ENCODE results near the gene ANKRD55.
"Not testable (repeated sequence)": the region's sequence is repeated elsewhere in the genome, so short reads cannot be mapped to it uniquely, and the experiment has no call there.

ANKRD55 gene

DNA sequence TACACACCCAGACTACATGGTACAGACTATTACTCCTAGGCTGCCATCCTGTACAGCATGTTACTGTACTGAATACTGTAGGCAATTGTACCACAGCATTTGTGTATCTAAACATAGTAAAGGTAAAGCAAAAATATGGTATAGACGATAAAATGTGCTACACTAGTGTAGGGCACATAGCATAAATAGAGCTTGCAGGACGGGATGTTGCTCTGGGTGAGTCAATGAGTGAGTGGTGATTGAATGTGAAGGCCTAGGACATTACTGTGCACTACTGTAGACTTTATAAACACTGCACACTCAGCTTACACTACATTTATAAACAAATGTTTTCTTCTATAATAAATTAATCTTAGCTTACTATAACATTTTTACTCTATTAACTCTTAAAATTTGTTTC lies 25.6 kb downstream of the ANKRD55 start:
- no peak for DNase-seq (ENCODE audit: low read depth)

DNA sequence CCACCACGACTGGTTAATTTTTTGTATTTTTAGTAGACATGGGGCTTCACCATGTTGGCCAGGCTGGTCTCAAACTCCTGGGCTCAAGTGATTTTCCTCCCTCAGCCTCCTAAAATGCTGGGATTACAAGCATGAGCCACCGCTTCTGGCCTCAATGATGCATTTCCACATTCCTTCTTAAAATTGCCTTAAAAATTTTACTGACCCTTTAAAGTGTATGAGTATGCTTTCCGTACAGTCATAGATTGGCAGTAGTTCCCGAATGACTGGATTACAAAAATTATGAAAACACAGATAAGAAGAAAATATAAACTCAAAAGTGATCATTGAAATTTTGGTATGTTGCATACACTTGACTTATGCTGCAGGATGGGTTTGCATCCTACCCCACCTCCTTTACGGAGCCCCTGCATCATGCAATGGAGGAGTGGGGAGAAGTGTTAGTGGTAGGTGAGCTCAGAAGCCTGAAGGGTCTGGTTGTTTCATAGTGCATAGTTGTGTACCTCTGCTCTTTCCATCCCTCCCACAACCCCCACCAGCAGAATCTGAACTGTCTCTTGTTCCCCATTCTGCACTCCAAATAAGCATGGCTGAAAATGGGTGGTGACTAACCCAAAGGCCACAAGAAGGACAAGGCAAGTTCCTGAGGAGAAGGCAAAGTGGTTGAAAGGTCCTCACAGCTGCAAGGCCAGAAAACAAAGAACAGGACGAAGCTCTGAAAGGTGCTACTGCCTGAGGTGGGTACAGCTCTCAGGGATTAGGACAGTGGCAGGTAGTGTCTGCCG lies 26.8 kb downstream of the ANKRD55 start:
- DNase-seq (ENCODE audit: low read depth) = no peak

DNA sequence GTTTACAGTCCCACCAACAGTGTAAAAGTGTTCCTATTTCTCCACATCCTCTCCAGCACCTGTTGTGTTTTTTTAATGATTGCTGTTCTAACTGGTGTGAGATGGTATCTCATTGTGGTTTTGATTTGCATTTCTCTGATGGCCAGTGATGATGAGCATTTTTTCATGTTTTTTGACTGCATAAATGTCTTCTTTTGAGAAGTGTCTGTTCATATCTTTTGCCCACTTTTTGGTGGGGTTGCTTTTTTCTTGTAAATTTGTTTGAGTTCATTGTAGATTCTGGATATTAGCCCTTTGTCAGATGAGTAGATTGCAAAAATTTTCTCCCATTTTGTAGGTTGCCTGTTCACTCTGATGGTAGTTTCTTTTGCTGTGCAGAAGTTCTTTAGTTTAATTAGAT lies 29.2 kb downstream of the ANKRD55 start:
- DNase-seq (ENCODE audit: low read depth) = not testable (repeated sequence)

DNA sequence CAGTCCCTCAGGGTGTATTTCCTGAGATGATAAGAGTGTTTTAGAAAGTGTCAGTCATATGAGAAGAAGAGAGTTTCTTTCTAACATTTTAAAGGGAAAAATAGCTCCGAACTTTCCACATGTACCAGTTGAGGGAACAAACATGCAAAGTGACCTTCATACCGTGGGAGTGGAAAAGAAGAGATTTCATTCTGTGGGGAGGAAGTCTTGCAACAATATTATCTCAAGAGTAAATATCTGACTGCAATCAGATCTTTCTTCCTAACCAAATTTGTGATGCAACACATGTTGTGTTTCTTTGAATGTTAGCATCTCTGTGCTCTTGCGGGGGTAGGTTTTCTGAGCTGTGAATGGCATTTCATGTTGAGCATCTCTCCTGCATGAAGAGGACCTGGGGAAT lies 30.6 kb downstream of the ANKRD55 start:
- no peak for DNase-seq (ENCODE audit: low read depth)

DNA sequence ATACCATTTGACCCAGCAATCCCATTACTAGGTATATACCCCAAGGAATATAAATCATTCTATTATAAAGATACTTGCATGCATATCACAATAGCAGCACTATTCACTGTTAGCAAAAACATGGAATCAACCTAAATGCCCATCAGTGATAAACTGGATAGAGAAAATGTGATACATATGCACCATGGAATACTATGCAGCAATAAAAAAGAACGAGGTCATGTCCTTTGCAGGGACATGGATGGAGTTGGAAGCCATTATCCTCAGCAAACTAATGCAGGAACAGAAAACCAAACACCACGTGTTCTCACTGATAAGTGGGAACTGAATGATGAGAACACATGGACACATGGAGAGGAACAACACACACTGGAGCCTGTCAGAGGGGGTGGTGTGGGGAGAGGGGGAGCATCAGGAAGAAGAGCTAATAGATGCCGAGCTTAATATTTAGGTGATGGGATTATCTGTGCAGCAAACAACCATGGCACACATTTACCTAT lies 31.3 kb downstream of the ANKRD55 start:
- DNase-seq (ENCODE audit: low read depth) = not testable (repeated sequence)

DNA sequence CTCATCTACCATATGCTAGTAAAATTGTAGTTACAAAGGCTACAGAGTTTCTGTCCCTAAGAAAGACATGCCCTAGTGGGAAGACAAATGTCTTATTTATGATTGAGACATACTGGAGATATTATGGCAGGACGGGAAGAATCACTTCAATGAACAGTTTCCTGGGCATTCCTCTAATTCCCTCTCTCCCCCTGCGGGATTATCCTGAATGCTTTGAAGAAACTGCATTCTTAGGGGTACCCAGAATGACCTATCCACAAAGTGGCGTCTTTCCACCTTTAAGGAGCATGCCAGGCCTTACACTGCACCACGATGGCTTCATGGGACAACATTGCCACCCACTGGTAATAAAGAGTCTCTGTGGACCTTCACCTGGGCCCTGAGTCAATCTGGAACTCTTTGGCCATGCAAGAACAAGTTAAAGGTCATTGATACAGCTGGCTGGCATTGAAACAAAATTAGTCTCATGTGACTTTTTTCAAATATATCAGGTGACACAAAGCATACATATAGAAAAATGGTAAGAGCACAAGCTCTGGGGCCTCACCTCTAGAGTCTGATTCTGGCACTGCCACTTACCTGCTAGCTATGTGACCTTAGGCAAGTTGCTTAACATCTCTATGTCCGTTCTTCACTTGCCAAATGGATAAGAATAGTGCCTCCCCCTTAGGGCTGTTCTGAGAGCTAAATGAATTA lies 32.0 kb downstream of the ANKRD55 start:
- DNase-seq (ENCODE audit: low read depth) = peak; percentile 25

DNA sequence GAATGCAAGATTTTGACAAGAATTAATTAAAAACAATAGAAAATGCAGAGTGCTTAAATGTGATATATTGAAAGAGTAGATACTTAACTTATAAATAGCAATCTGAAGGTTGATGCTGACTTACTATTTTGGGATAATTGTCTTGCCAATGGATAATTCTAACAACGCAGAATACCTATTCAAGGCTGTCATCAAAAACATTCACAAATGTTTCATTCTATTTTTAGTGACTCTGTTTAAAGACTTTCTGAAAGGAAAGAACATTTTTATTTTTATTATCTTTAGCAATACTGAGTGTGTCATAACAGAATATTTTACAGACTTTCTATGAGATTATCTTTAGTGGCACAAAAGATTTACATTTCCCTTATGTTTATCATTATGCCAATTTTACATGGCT lies 38.1 kb downstream of the ANKRD55 start:
- DNase-seq (ENCODE audit: low read depth) = no peak

DNA sequence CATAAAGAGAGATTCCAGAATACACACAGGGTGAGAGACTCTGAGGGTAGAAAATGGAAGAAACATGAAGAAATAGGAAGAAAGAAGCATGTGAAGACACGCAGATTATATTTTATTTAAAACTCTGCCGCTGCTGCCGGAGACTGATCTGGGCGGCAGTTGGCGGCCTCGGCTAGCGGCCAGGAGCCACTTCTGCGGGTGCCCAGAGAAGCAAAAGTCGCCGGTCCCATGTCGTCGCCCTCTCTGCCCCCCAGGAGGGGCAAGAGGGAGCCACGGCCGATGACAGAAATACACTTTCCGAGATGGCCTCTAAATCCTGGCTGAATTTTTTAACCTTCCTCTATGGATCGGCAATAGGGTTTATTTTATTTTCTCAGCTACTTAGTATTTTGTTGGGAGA lies 40.9 kb downstream of the ANKRD55 start:
- no peak for DNase-seq (ENCODE audit: low read depth)

DNA sequence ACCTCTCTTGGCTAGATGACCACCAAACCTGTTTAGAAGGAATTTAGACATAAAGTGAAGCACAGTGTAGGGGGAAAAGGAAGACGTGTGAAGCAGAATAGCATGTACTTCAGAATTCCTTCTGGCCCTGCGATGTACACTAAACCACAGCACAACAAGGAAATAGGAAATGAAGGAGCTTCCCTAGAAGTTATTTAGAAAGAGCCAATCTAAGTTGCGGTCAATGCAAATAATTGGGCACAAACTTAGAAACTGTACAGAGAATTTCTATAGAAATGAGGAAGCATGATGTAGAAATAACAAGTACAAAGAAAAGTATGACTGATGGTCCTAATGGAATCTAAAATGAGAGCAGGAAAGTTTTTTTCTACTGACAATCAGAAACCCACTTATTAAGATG lies 41.5 kb downstream of the ANKRD55 start:
- DNase-seq (ENCODE audit: low read depth) = no peak

DNA sequence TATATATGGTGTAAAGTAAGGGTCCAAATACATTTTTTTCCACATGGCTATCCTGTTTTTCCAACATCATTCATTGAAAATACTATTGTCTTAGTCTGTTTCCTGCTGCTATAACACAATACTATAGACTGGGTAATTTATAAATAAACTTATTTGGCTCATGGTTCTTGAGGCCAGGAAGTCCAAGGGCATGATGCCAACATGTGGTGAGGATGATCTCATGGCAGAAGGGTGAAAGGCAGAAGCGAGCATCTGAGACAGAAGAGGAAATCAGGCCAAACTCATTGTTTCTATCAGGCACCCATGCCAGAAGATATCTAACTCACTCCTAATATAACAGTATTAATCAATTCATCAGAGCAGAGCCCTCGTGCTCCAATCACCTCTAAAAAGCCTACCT lies 42.6 kb downstream of the ANKRD55 start:
- no peak for DNase-seq (ENCODE audit: low read depth)

DNA sequence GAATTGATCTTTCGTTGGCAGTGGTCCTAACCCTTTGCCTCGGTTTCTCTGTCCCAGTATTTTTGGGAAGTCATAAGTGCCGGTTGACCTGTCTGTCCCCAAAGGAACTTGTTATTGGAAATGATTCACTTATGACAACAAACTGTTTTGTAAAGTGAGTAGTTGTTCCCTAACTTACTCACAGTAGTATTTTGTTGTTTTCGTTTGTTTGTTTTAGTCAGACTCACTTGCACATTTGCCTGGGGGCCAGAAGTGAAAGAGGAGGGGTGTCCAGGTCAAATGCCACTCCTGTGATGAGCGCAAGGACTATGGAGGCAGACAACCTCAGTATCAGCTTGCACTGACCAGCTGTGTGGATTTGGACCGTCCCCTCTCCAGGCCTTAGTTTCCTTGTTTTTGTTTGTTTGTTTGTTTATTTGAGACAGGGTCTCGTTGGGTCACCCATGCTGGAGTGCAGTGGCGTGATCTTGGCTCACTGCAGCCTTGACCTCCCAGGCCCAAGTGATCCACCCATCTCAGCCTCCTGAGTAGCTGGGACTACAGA lies 47.3 kb downstream of the ANKRD55 start:
- no peak for DNase-seq (ENCODE audit: low read depth)

DNA sequence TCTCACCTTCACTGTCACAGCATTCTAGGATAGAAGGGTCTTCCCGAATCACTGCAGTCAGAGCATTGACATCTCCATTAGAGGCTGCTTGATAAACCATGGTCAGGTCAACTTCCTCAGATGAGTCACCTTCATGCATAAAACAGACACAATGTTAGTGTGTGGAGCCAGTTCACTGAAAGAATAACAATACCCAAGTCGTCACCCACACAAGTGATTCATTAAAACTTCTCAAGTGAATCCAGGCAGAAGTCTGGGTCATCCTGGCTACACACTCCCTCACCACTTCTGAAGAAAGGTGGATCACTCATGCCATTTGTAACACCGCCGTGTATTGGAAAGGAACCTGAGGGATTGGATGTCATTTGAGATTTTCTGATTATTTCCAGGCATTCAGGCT lies 49.6 kb downstream of the ANKRD55 start:
- DNase-seq (ENCODE audit: low read depth) = no peak

DNA sequence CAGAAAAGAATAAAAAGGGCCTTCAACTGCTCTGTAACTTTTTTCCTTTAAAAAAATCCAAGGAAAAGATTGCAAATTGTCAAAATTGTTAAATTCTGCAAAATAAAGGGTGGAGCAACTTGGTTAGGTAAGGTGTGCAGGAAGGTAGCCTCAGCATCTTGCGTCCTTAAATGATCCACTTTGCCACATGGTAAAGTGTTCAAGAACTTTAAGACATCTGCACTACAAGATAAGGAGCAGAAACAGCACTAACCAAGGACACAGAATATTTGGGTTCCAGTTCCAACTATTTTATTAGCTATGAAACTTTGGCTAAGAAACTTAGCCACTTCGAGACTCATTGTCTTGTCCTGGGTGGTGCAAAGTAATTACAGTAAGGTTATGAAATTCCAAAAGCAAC lies 53.7 kb downstream of the ANKRD55 start:
- DNase-seq (ENCODE audit: low read depth) = no peak

DNA sequence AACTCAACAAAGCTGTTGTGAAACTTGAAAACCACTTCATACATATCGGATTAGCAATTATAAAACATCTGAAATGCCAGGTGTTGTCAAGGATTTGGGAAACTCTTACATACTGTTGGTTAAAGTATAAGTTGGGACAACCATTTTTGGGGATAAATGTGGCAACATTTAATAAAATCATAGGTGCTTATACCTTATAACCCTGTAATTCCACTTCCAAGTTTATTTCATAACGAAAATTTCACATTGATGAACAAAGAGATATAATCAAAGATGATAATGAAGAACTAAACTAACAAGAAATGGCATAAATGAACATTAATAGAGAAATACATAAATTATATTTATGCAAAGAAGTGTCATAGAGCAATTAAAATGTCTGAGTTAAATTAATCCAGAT lies 54.3 kb downstream of the ANKRD55 start:
- DNase-seq (ENCODE audit: low read depth) = no peak

DNA sequence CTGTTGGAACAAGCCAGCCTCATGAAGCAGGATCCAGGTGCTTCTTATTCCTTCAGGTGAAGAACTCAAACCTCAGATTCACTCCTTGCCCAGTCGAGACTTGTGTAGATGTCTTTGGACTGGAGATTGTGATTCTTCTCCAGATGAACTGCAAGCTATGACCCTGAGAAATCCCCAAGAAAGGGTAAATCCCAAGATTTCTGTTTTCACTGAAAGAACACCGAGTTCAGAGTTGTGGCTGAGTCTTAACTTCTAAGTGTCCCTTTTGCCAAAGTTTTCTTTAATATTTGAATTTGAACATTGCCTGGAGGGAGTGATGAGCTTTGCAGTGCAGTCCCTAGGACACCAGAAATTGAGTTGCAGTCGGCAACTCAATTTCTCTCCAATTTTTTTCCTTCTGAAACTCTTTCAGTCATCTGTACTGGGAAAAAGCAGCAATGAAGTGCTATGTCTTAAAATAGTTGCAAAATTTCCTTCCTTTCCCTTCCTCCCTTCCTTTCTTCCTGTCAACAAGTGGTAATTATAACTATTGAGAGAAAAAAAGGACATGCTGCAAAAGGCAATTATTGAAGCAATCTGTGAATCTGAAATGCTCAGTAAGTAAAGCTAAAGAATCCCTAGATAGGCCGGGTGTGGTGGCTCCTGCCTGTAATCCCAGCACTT lies 56.1 kb downstream of the ANKRD55 start:
- no peak for DNase-seq (ENCODE audit: low read depth)

DNA sequence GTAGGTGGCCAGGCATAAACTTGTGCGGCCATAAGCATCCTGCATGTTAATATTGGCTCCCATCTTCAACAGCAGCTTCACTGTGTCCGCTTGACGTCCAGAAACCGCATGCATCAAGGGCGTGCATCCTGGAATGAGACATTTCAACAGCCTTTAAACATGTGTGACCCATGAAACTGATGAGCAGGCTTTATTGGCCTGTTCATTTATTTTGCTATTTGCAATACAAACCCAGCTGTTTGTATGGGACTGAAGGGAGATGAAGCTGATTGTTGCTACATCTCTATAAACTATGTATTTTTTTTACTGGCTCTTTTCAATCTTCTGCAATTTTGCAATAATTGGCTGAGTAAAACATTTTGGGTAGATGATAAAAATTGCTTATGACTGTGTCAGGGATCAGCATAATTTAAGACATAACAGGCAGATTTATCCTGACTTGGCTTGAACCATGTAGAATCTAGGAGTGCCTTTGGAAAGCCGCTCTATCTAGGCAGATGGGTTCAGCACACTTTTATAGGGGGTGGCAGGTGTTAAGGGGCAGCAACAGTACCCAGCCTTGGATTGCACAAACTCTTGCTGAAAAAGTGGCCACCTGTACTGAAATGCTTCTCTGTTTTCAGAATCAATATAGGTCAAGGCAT lies 56.9 kb downstream of the ANKRD55 start:
- DNase-seq (ENCODE audit: low read depth) = no peak

DNA sequence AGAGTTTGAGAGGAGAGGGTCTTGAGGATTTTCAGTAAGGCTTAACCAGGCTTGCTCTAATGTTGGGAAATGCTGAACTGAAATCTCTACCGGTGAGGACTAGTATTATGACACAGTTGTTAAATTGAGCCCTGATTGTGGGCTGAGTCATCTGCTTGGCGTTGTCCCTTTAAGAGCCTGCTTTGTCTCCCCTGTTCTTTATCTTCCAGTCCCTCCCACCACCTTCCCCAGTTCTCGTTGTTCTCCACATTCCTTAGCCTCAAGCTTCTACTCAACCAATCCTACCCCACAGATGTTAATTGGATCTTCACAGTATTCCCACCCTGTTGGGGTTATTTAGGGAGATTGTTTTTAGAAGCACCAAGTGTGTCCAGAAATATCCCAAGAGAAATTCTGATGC lies 57.6 kb downstream of the ANKRD55 start:
- DNase-seq (ENCODE audit: low read depth) = no peak

DNA sequence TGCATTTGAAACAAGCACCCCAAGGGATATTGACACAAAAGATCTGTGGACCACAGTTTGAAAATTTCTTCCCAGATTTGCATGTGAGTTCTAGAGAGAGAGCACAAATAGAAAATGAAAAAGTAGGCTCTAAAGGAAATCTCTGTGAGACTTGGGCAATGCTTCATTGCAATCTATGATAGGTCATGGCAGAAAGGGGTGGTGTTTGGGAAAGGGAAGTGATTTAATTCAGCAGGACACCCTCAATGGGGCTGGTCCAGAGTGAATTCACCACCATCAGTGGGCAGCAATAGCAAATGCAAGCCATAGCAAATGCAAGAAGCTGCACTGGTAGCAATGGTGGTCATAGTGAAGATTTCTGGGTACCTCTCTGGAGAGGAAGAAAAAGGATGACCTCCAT lies 58.1 kb downstream of the ANKRD55 start:
- no peak for DNase-seq (ENCODE audit: low read depth)

DNA sequence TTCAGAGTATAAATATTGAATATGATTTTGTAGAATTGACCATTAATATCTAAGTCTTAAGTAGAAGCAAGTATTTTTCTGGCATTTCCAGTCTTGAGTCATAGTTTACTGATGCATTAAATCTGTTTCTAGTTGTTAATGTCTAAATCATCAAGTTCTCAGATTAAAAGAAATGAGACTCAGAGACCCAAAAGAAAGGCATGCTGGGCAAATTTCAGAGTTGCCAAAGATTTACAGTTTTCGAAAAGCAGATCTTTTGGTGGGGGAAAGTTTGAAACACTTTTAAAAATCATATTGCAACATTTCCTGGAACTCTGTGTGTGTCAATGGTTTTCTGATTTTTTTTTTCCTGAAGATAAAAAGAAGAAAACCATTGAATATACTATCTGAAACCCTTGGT lies 60.9 kb downstream of the ANKRD55 start:
- DNase-seq (ENCODE audit: low read depth) = no peak

DNA sequence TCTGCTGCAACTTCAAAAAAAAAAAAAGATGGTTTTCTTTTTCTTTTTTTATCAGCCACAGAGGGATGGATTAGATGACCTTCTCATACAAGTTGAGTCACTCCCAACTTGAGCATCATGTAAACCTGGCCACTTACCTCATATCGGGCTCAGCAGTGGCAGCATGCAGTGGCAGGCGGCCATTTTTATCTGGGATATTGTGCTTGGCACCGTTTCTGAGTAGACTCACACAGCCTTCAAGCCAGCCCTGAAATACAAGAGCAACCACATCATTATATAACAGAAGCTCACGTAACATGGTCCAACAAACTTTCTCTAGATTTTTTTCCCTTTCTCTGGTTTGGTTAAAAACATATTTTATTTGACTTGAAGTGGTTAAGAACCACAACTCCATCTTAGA lies 62.6 kb downstream of the ANKRD55 start:
- no peak for DNase-seq (ENCODE audit: low read depth)

DNA sequence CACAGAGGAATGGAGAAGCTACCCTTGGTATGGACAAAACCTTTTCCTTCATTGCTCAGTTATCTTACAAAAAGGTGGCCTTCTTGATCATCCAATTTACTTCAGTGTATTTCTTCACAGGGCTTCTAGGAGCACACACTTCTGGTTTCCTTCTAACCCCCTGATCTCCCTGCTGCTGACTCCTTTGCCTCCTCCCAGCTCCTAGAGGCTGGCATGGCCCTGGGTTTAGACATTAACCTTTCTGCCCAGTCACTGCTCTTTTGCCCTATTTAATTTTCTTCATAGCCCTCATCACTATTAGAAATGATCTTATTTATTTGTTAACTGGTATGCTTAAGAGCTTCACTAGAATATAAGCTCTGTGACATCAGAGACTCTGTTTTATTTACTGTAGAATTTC lies 63.2 kb downstream of the ANKRD55 start:
- DNase-seq (ENCODE audit: low read depth) = no peak

DNA sequence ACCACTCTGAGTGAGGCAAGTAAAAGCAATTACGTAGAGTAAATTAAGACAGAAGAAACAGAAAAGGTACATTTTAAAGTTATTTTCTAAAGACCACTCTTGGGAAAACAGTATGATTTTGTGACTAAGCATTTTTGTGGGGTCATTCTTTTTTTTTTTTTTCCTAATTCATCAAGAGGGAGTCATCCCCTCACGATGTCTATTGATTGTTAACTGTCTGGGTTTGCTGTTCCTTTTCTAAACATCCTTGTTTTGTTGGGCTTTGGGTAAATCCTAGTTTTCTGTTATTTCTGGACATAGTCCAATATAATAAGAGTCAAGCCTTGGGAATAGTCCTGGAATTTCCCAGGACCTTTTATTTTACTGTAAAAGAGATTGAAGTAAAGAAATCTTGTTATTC lies 63.8 kb downstream of the ANKRD55 start:
- DNase-seq (ENCODE audit: low read depth) = no peak
